ENCODE results near the gene RIMKLA.
A peak's percentile ranks its signal among the peaks of the same experiment; 100 is the strongest.

DNA sequence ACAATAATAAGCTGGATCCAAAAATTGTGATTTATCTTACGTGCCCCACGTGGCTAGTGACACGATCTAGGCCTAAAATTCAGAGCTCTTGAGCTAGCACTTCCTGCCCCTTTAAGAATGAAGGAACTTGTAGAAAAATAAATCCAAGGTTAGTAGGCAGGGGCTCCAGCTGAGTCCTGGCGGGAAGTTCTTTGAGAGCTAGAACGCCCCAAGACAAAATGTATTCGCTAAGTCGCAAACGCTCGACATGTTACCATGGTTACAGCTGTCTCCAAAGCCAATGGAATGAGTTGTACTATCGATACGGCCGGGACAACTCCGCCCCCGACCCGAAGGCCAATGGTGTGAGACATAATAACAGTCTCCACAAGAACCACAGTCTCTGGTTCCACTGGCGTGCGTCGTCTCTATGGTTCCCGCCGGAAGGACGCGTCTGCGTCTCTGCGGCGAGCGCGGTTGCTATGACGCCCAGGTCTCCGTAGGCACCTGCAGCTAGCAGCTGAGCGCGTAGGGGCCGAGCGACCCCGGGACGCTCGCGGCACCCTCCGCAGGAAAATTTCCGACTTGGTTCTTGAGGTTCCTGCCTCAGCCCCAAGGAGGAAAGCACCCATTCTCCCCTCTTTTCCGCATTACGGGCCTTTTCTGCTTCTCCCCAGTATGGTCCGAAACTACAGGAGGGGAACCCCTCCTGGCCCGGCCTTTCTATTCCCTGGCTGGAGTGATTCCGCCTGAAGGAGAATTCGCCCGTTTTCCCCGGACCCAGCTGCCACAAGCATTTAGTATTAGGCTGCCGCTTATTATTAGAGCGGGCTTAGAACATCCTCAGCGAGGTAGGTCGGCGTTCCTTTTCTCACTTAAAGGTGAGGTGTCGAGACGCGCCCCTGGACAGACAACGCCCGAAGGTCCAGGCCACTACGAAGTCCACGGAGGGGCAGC lies 82.5 kb downstream of the RIMKLA start, which contains the start of gene CCDC30:
- TF ChIP-seq POLR2AphosphoS5 (IDR thresholded peaks at IDR 0.05; ENCODE audit: borderline replicate concordance, low read depth, low read length) = peak; percentile 68
- TF ChIP-seq EZH2 (IDR thresholded peaks at IDR 0.05) = no peak
